ENCODE results near the gene ARHGEF4.

Gene ARHGEF4

DNA sequence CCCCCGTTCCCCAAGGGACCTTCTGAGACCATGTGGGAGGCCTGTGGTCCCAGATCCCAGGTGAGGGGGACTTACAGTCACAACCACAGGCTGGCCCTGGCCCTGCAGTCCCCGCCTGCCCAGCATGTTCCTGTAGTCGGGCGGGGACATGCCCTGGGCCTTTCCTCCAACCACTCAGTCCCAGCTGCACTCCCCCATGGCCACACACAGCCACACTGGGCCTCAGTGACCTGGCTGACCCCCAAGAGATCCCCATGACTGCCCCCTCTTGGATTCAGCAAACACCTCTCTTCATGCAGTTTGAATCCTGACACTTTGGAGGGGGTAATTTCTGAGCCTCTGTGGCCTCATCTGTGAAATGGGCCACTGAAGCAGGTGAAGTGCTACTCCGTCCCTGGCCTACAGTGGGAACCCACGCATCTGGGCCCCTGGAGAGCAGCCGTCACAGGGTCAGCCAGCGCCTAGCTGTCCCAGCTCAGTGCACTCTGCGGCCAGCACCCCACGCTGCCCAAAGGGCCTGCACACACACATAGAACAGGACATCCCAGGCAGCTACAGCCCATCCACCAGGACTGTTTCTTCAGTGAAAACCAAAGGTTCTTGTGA lies 12.7 kb upstream of the ARHGEF4 start:
- Histone ChIP-seq H3K4me2 (ENCODE audit: low read depth, low read length, poor library complexity, severe bottlenecking) (no peak overlapping the region), H3K4me3 (ENCODE audit: low read length, poor library complexity, severe bottlenecking) (no peak overlapping the region)

GRCh38 chr2:130824492-130825061 lies 12.1 kb upstream of the ARHGEF4 start:
- no peaks in the 10 kb centered on the region for H3K27me3 ChIP-seq (ENCODE audit: insufficient read depth, low read length, poor library complexity, severe bottlenecking)
- H4K20me1 ChIP-seq (ENCODE audit: insufficient read depth, low read length, poor library complexity, severe bottlenecking) = no peaks in the 10 kb centered on the region
- H3K9me3 ChIP-seq (ENCODE audit: insufficient read depth, low read depth, low read length) = no peaks in the 10 kb centered on the region
- TF ChIP-seq, protein P1, sequence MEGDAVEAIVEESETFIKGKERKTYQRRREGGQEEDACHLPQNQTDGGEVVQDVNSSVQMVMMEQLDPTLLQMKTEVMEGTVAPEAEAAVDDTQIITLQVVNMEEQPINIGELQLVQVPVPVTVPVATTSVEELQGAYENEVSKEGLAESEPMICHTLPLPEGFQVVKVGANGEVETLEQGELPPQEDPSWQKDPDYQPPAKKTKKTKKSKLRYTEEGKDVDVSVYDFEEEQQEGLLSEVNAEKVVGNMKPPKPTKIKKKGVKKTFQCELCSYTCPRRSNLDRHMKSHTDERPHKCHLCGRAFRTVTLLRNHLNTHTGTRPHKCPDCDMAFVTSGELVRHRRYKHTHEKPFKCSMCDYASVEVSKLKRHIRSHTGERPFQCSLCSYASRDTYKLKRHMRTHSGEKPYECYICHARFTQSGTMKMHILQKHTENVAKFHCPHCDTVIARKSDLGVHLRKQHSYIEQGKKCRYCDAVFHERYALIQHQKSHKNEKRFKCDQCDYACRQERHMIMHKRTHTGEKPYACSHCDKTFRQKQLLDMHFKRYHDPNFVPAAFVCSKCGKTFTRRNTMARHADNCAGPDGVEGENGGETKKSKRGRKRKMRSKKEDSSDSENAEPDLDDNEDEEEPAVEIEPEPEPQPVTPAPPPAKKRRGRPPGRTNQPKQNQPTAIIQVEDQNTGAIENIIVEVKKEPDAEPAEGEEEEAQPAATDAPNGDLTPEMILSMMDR (conservative IDR thresholded peaks at IDR 0.05; ENCODE audit: low read length) = no peak
- TF ChIP-seq EZH2phosphoT487 (IDR thresholded peaks at IDR 0.05; ENCODE audit: borderline replicate concordance) = no peak
- no peaks in the 10 kb centered on the region for H3K9me2 ChIP-seq (replicated peaks; ENCODE audit: low read depth, low read length)
- no peak overlapping the region for H3K4me3 ChIP-seq (ENCODE audit: low read length, poor library complexity, severe bottlenecking)
- no peaks in the 10 kb centered on the region for H3F3A ChIP-seq (ENCODE audit: low read depth)
- no peak overlapping the region for H3K4me2 ChIP-seq (ENCODE audit: low read depth, low read length, poor library complexity, severe bottlenecking)
- no peaks in the 10 kb centered on the region for H3K79me2 ChIP-seq (ENCODE audit: insufficient read depth, low read length)
- no peak overlapping the region for H2AFZ ChIP-seq (ENCODE audit: low read length)
- H3K9ac ChIP-seq (ENCODE audit: low read depth, low read length, poor library complexity, severe bottlenecking) = no peak overlapping the region
- H3K4me1 ChIP-seq (ENCODE audit: insufficient read depth, low read length, poor library complexity, severe bottlenecking) = no peaks in the 10 kb centered on the region
- H3K36me3 ChIP-seq (ENCODE audit: insufficient read depth, low read length) = no peaks in the 10 kb centered on the region

More for the DNA sequence above, 12.7 kb upstream of the ARHGEF4 start:
- H3K9me2 ChIP-seq (replicated peaks; ENCODE audit: low read depth, low read length) = no peaks in the 10 kb centered on the region
- H2AFZ ChIP-seq (ENCODE audit: low read length) = no peak overlapping the region
- TF ChIP-seq, protein P1 (conservative IDR thresholded peaks at IDR 0.05; ENCODE audit: low read length) = no peak
- TF ChIP-seq EZH2phosphoT487 (IDR thresholded peaks at IDR 0.05; ENCODE audit: borderline replicate concordance) = no peak
- H3F3A ChIP-seq (ENCODE audit: low read depth) = no peaks in the 10 kb centered on the region
- H3K27me3 ChIP-seq (ENCODE audit: insufficient read depth, low read length, poor library complexity, severe bottlenecking) = no peaks in the 10 kb centered on the region
- no peaks in the 10 kb centered on the region for H3K79me2 ChIP-seq (ENCODE audit: insufficient read depth, low read length)
- H3K4me1 ChIP-seq (ENCODE audit: insufficient read depth, low read length, poor library complexity, severe bottlenecking) = no peaks in the 10 kb centered on the region
- no peaks in the 10 kb centered on the region for H4K20me1 ChIP-seq (ENCODE audit: insufficient read depth, low read length, poor library complexity, severe bottlenecking)
- no peak overlapping the region for H3K9ac ChIP-seq (ENCODE audit: low read depth, low read length, poor library complexity, severe bottlenecking)
- H3K36me3 ChIP-seq (ENCODE audit: insufficient read depth, low read length) = no peaks in the 10 kb centered on the region
- no peaks in the 10 kb centered on the region for H3K9me3 ChIP-seq (ENCODE audit: insufficient read depth, low read depth, low read length)

DNA sequence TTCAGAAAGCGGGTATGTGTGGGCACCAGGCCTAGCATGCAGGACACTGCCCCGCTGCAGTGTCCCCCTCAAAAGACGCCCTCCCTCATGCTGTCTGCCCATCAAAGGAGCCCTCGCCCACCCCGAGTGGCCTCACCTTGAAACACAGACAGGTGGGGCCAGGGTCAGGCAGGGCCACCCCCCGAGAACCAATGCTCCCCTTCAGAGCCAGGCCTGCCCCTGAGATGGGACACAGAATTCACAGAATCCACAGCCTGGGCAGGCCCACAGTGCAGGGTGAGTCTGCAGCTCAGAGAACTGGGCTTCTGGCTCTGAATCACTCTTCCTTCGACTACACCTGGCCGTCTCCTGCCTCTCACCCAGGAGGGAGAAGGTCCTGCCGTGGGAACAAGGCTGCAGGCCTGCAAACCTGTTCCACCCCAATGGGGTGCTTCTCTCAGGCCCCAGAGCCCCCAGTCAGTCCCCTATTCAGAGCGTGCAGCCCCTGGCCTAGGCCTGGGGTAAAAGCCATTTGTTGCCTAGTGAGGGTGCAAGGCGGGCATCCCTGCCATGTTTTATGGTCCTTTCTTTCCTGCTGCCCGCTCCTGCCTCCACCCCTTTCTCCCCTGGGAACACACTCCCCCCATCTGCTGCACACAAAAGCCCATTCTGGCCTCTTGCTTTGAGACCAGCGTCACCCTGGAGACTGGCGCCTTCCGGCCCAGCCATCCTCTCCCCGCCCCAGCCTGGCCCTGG lies 11.3 kb upstream of the ARHGEF4 start:
- H3K9me2 ChIP-seq (replicated peaks; ENCODE audit: low read depth, low read length) = no peaks in the 10 kb centered on the region
- H3K9me3 ChIP-seq (ENCODE audit: insufficient read depth, low read depth, low read length) = no peaks in the 10 kb centered on the region
- no peaks in the 10 kb centered on the region for H3K36me3 ChIP-seq (ENCODE audit: insufficient read depth, low read length)
- H3K4me1 ChIP-seq (ENCODE audit: insufficient read depth, low read length, poor library complexity, severe bottlenecking) = no peaks in the 10 kb centered on the region
- no peak overlapping the region for H3K4me2 ChIP-seq (ENCODE audit: low read depth, low read length, poor library complexity, severe bottlenecking)
- no peaks in the 10 kb centered on the region for H4K20me1 ChIP-seq (ENCODE audit: insufficient read depth, low read length, poor library complexity, severe bottlenecking)
- TF ChIP-seq, protein P1 (conservative IDR thresholded peaks at IDR 0.05; ENCODE audit: low read length) = no peak
- TF ChIP-seq EZH2phosphoT487 (IDR thresholded peaks at IDR 0.05; ENCODE audit: borderline replicate concordance) = no peak
- H3K9ac ChIP-seq (ENCODE audit: low read depth, low read length, poor library complexity, severe bottlenecking) = no peak overlapping the region
- no peaks in the 10 kb centered on the region for H3K79me2 ChIP-seq (ENCODE audit: insufficient read depth, low read length)
- no peak overlapping the region for H3K4me3 ChIP-seq (ENCODE audit: low read length, poor library complexity, severe bottlenecking)
- H3K27me3 ChIP-seq (ENCODE audit: insufficient read depth, low read length, poor library complexity, severe bottlenecking) = no peaks in the 10 kb centered on the region
- no peak overlapping the region for H2AFZ ChIP-seq (ENCODE audit: low read length)
- no peaks in the 10 kb centered on the region for H3F3A ChIP-seq (ENCODE audit: low read depth)

All from Loucy (cell line).